Measurements from ENCODE around the gene TOR3A. TPM values are rescaled to one million over a fixed set of nuclear protein-coding genes. Genes with fewer than 3 reads are reported as not detected.
"Not testable (repeated sequence)": the region's sequence is repeated elsewhere in the genome, so short reads cannot be mapped to it uniquely, and the experiment has no call there.

The TOR3A gene
- polyA plus RNA-seq (ENCODE audit: insufficient read length in 4 of 4) = 10 to 100 TPM; 24.6 to 28.2 (median 25.0) TPM

GRCh38 chr1:179081687-179082332 lies at the start of gene TOR3A:
Gene TOR3A (plus strand): TSS chr1:179082070. CDS start chr1:179082129, 59 bp downstream.
- DNase-seq (ENCODE audit: low read depth in 4 of 4, low spot score in 3 of 4) = peak; percentile 73 to 83 (median 82)

GRCh38 chr1:179034720-179035119 lies 47.1 kb upstream of the TOR3A start:
- no peak for DNase-seq (ENCODE audit: low read depth in 4 of 4, low spot score in 3 of 4)

GRCh38 chr1:179036844-179037465 lies 44.9 kb upstream of the TOR3A start:
- no peak for DNase-seq (ENCODE audit: low read depth in 4 of 4, low spot score in 3 of 4)

GRCh38 chr1:179038528-179039281 lies 43.2 kb upstream of the TOR3A start:
- DNase-seq (ENCODE audit: low read depth in 4 of 4, low spot score in 3 of 4) = no peak

- DNase-seq (ENCODE audit: low read depth in 4 of 4, low spot score in 3 of 4) = not testable (repeated sequence)
Observed at GRCh38 chr1:179039502-179040174, 42.2 kb upstream of the TOR3A start.

- DNase-seq (ENCODE audit: low read depth in 4 of 4, low spot score in 3 of 4) = not testable (repeated sequence)
Observed at GRCh38 chr1:179040175-179040551, 41.7 kb upstream of the TOR3A start.

GRCh38 chr1:179042087-179042486 lies 39.8 kb upstream of the TOR3A start:
- no peak for DNase-seq (ENCODE audit: low read depth in 4 of 4, low spot score in 3 of 4)

- no peak for DNase-seq (ENCODE audit: low read depth in 4 of 4, low spot score in 3 of 4)
Observed at GRCh38 chr1:179042700-179043099, 39.2 kb upstream of the TOR3A start.

GRCh38 chr1:179043266-179043665 lies 38.6 kb upstream of the TOR3A start:
- DNase-seq (ENCODE audit: low read depth in 4 of 4, low spot score in 3 of 4) = no peak

- no peak for DNase-seq (ENCODE audit: low read depth in 4 of 4, low spot score in 3 of 4)
Observed at GRCh38 chr1:179043907-179044306, 38.0 kb upstream of the TOR3A start.

- DNase-seq (ENCODE audit: low read depth in 4 of 4, low spot score in 3 of 4) = no peak
Observed at GRCh38 chr1:179046808-179047635, 34.8 kb upstream of the TOR3A start.

- no peak for DNase-seq (ENCODE audit: low read depth in 4 of 4, low spot score in 3 of 4)
Observed at GRCh38 chr1:179047636-179047997, 34.3 kb upstream of the TOR3A start.

- no peak for DNase-seq (ENCODE audit: low read depth in 4 of 4, low spot score in 3 of 4)
Observed at GRCh38 chr1:179048339-179049124, 33.3 kb upstream of the TOR3A start.

- DNase-seq (ENCODE audit: low read depth in 4 of 4, low spot score in 3 of 4) = no peak
Observed at GRCh38 chr1:179052776-179053175, 29.1 kb upstream of the TOR3A start.

GRCh38 chr1:179053486-179053885 lies 28.4 kb upstream of the TOR3A start:
- DNase-seq (ENCODE audit: low read depth in 4 of 4, low spot score in 3 of 4) = no peak

- DNase-seq (ENCODE audit: low read depth in 4 of 4, low spot score in 3 of 4) = no peak
Observed at GRCh38 chr1:179055937-179056336, 25.9 kb upstream of the TOR3A start.

GRCh38 chr1:179058487-179059483 lies 23.1 kb upstream of the TOR3A start:
- DNase-seq (ENCODE audit: low read depth in 4 of 4, low spot score in 3 of 4) = no peak
